AG08396 (cell line): ENCODE results near the gene PRDM16.

Experiments
- DNase-seq: peaks from one replicate; pipeline ENCODE4 v3.0.0; 2012; ENCODE audit warnings: low spot score, mixed read lengths

Gene PRDM16

GRCh38 chr1:3475839-3476573 lies 407.0 kb downstream of the PRDM16 start:
- DNase-seq, result no peak

GRCh38 chr1:3476666-3477065 lies 407.7 kb downstream of the PRDM16 start:
- DNase-seq, result no peak

GRCh38 chr1:3477241-3477995 lies 408.4 kb downstream of the PRDM16 start:
- peak; percentile 62 for DNase-seq

GRCh38 chr1:3478187-3478586 lies 409.2 kb downstream of the PRDM16 start:
- no peak for DNase-seq

GRCh38 chr1:3479511-3480368 lies 410.7 kb downstream of the PRDM16 start:
- no peak for DNase-seq

GRCh38 chr1:3480369-3480719 lies 411.3 kb downstream of the PRDM16 start:
- DNase-seq, result no peak

GRCh38 chr1:3481046-3481445 lies 412.0 kb downstream of the PRDM16 start:
- no peak for DNase-seq

GRCh38 chr1:3481836-3482375 lies 412.9 kb downstream of the PRDM16 start:
- no peak for DNase-seq

GRCh38 chr1:3482378-3482849 lies 413.4 kb downstream of the PRDM16 start:
- peak; percentile 68 for DNase-seq

- no peak for DNase-seq
Observed at GRCh38 chr1:3483380-3483779, 414.4 kb downstream of the PRDM16 start.

GRCh38 chr1:3483801-3484444 lies 414.9 kb downstream of the PRDM16 start:
- peak; percentile 79 for DNase-seq

GRCh38 chr1:3485016-3485415 lies 416.0 kb downstream of the PRDM16 start:
- DNase-seq, result no peak
